SU-DHL-6 (cell line): ENCODE data around the gene MARCO.

Experiments
- H2AFZ ChIP-seq: fragments of 200-600 bp; sonication (generic); 2 replicates; pipeline ENCODE4 v1.6.1; 2014; ENCODE audit warnings: low read depth, mild to moderate bottlenecking, moderate library complexity, mixed read lengths, antibody characterized with exemption, low read length; ENCODE audit not compliant: severe bottlenecking
- H3F3A ChIP-seq: fragments of 200-600 bp; shearing (Covaris generic); 2 replicates; pipeline ENCODE4 v1.6.0; 2016; ENCODE audit warnings: antibody characterized with exemption, mild to moderate bottlenecking; ENCODE audit not compliant: insufficient read depth
- H3K27ac ChIP-seq: fragments of 200-600 bp; sonication (generic); 2 replicates; pipeline ENCODE4 v1.5.1; 2016; ENCODE audit warnings: low read depth, mild to moderate bottlenecking, low read length, moderate library complexity, mixed read lengths
- H3K27me3 ChIP-seq: fragments of 200-600 bp; sonication (generic), shearing (Covaris generic); 2 replicates; pipeline ENCODE4 v1.6.0; 2014; ENCODE audit warnings: mild to moderate bottlenecking, low read length
- H3K36me3 ChIP-seq: fragments of 200-600 bp; sonication (generic); 2 replicates; pipeline ENCODE4 v1.6.1; 2014; ENCODE audit warnings: mild to moderate bottlenecking, low read length, mixed read lengths
- H3K4me2 ChIP-seq: fragments of 300-600, 200-600 bp; shearing (Covaris generic), sonication (generic); 2 replicates; pipeline ENCODE4 v1.6.0; 2014; ENCODE audit warnings: low read length, low read depth, mild to moderate bottlenecking; ENCODE audit not compliant: poor library complexity, severe bottlenecking
- H3K4me3 ChIP-seq: fragments of 200-600 bp; sonication (generic); 2 replicates; pipeline ENCODE4 v1.5.1; 2014; ENCODE audit warnings: antibody characterized with exemption, low read length, mild to moderate bottlenecking, mixed read lengths; ENCODE audit not compliant: insufficient read depth, poor library complexity, severe bottlenecking
- H3K79me2 ChIP-seq: fragments of 200-600 bp; sonication (generic); 2 replicates; pipeline ENCODE4 v1.6.1; 2014; ENCODE audit warnings: mild to moderate bottlenecking, low read length, moderate library complexity; ENCODE audit not compliant: insufficient read depth
- H3K9ac ChIP-seq: fragments of 200-600 bp; sonication (generic); 2 replicates; pipeline ENCODE4 v1.7.0; 2014; ENCODE audit warnings: mild to moderate bottlenecking, low read length
- H3K9me2 ChIP-seq: fragments of 200-600 bp; sonication (generic); replicated peaks from 2 replicates; pipeline ENCODE4 v1.6.1; 2014; ENCODE audit warnings: low read length; ENCODE audit not compliant: insufficient read depth
- H3K9me3 ChIP-seq: fragments of 200-600 bp; sonication (generic); 2 replicates; pipeline ENCODE4 v1.6.1; 2014; ENCODE audit warnings: low read length, mixed read lengths; ENCODE audit not compliant: insufficient read depth
- H4K20me1 ChIP-seq: fragments of 200-600 bp; sonication (generic); 2 replicates; pipeline ENCODE4 v1.6.1; 2014; ENCODE audit warnings: low read depth, mild to moderate bottlenecking, antibody characterized with exemption, low read length, moderate library complexity, mixed read lengths
- CTCF ChIP-seq: fragments of 200-600 bp; sonication (generic); IDR thresholded peaks from one replicate; pipeline ENCODE4 v1.5.1; 2017; ENCODE audit warnings: antibody characterized with exemption, mild to moderate bottlenecking, low read length, moderate library complexity; ENCODE audit not compliant: insufficient read depth, poor library complexity, severe bottlenecking
- EZH2phosphoT487 ChIP-seq: fragments of 200-600 bp; sonication (generic), shearing (Covaris generic); conservative IDR thresholded peaks from 2 replicates; pipeline ENCODE4 v1.6.1; 2018; ENCODE audit warnings: mild to moderate bottlenecking, antibody characterized with exemption, low read length, moderate library complexity, mixed read lengths

Gene MARCO

DNA sequence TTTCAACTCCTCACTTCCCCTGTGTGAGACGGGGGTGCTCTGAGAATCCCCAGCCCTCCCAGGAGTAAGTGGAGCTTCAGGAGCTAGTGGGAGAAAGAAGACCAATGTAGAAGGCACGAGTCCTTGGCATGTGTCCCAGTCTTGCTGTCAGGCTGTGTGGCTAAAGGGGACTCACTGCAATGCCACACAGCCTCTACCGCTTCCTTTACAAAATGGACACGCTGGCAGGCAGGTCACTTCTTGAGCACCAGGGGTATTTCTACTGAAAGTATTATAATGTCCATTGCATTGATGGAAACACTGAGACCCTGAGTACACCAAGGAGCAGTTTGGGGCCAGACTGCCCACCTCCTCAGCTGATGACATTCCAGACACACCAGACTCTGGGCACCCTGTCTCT lies 35.8 kb upstream of the MARCO start:
- no peaks in the 10 kb centered on the region for H3K36me3 ChIP-seq
- H3F3A ChIP-seq = no peaks in the 10 kb centered on the region
- no peak overlapping the region for H2AFZ ChIP-seq
- H4K20me1 ChIP-seq = no peaks in the 10 kb centered on the region
- no peak overlapping the region for H3K4me3 ChIP-seq
- no peak overlapping the region for H3K4me2 ChIP-seq
- no peaks in the 10 kb centered on the region for H3K79me2 ChIP-seq
- H3K27me3 ChIP-seq = no peaks in the 10 kb centered on the region
- no peaks in the 10 kb centered on the region for H3K9me2 ChIP-seq
- TF ChIP-seq CTCF (no peak), EZH2phosphoT487 (no peak)
- no peak overlapping the region for H3K9ac ChIP-seq
- no peak overlapping the region for H3K27ac ChIP-seq
- H3K9me3 ChIP-seq = no peaks in the 10 kb centered on the region

- H3K4me2 ChIP-seq = no peak overlapping the region
- H3K4me3 ChIP-seq = no peak overlapping the region
- H3F3A ChIP-seq = no peaks in the 10 kb centered on the region
- H3K79me2 ChIP-seq = no peaks in the 10 kb centered on the region
- no peak overlapping the region for H3K27ac ChIP-seq
- H3K9ac ChIP-seq = no peak overlapping the region
- H3K9me3 ChIP-seq = no peaks in the 10 kb centered on the region
- TF ChIP-seq EZH2phosphoT487 (no peak), CTCF (no peak)
- H3K27me3 ChIP-seq = no peaks in the 10 kb centered on the region
- H2AFZ ChIP-seq = no peak overlapping the region
- H3K36me3 ChIP-seq = no peaks in the 10 kb centered on the region
- H3K9me2 ChIP-seq = no peaks in the 10 kb centered on the region
- no peaks in the 10 kb centered on the region for H4K20me1 ChIP-seq
These were observed 34.2 kb upstream of the MARCO start for GRCh38 chr2:118907759-118908158.

GRCh38 chr2:118909191-118909590 lies 32.8 kb upstream of the MARCO start:
- H3K4me2 ChIP-seq = no peak overlapping the region

More at GRCh38 chr2:118909191-118909590, 32.8 kb upstream of the MARCO start:
- no peak overlapping the region for H2AFZ ChIP-seq
- no peak overlapping the region for H3K27ac ChIP-seq
- H3F3A ChIP-seq = no peaks in the 10 kb centered on the region
- no peak overlapping the region for H3K9ac ChIP-seq
- H3K27me3 ChIP-seq = no peaks in the 10 kb centered on the region
- no peaks in the 10 kb centered on the region for H3K79me2 ChIP-seq
- H3K4me3 ChIP-seq = no peak overlapping the region
- TF ChIP-seq CTCF = no peak
- TF ChIP-seq EZH2phosphoT487 = no peak
- no peaks in the 10 kb centered on the region for H3K9me3 ChIP-seq
- no peaks in the 10 kb centered on the region for H3K36me3 ChIP-seq
- H3K9me2 ChIP-seq = no peaks in the 10 kb centered on the region
- no peaks in the 10 kb centered on the region for H4K20me1 ChIP-seq
